H9 (cell line): ENCODE measurements around the gene COPS4. TPM values are rescaled to one million over a fixed set of nuclear protein-coding genes. Genes with fewer than 3 reads are reported as not detected.

Experiments
- DNase-seq: peaks from one replicate; pipeline ENCODE4 v3.0.0-alpha.2; 2017
- H2AFZ ChIP-seq: one replicate; pipeline ENCODE4 v1.6.1; 2013; ENCODE audit warnings: mild to moderate bottlenecking, low read length, control low read depth, moderate library complexity
- H2AK5ac ChIP-seq: 2 replicates; pipeline ENCODE4 v1.6.1; 2013; ENCODE audit warnings: low read length, control low read depth, mixed read lengths; ENCODE audit not compliant: insufficient read length
- H2BK120ac ChIP-seq: one replicate; pipeline ENCODE4 v1.6.1; 2013; ENCODE audit warnings: low read depth, mild to moderate bottlenecking, low read length, control low read depth, inconsistent platforms; ENCODE audit not compliant: poor library complexity, severe bottlenecking
- H2BK12ac ChIP-seq: 2 replicates; pipeline ENCODE4 v1.6.1; 2013; ENCODE audit warnings: low read length, control low read depth, mixed read lengths, low read depth; ENCODE audit not compliant: insufficient read length
- H2BK15ac ChIP-seq: 2 replicates; pipeline ENCODE4 v1.6.1; 2013; ENCODE audit warnings: low read depth, low read length, control low read depth
- H2BK20ac ChIP-seq: one replicate; pipeline ENCODE4 v1.6.1; 2013; ENCODE audit warnings: low read depth, mild to moderate bottlenecking, low read length, control low read depth, inconsistent platforms; ENCODE audit not compliant: poor library complexity, severe bottlenecking
- H2BK5ac ChIP-seq: 2 replicates; pipeline ENCODE4 v1.6.1; 2013; ENCODE audit warnings: low read length, control low read depth, mixed read lengths; ENCODE audit not compliant: insufficient read length
- H3K14ac ChIP-seq: 2 replicates; pipeline ENCODE4 v1.6.1; 2013; ENCODE audit warnings: low read length, control low read depth; ENCODE audit not compliant: insufficient read depth
- H3K18ac ChIP-seq: 2 replicates; pipeline ENCODE4 v1.6.1; 2013; ENCODE audit warnings: low read depth, mild to moderate bottlenecking, mixed read lengths, low read length, control low read depth; ENCODE audit not compliant: insufficient read length
- H3K23ac ChIP-seq: 2 replicates; pipeline ENCODE4 v1.6.1; 2013; ENCODE audit warnings: low read length, control low read depth, mixed read lengths, low read depth; ENCODE audit not compliant: insufficient read length
- H3K23me2 ChIP-seq: 2 replicates; pipeline ENCODE4 v1.6.1; 2013; ENCODE audit warnings: low read depth, mild to moderate bottlenecking, mixed read lengths, low read length, control low read depth; ENCODE audit not compliant: insufficient read length, poor library complexity, severe bottlenecking
- H3K27ac ChIP-seq: 2 replicates; pipeline ENCODE4 v1.5.1; 2013; ENCODE audit warnings: low read length, control low read depth, mixed read lengths, low read depth; ENCODE audit not compliant: insufficient read length
- H3K27me3 ChIP-seq: 2 replicates; pipeline ENCODE4 v1.6.1; 2013; ENCODE audit warnings: low read length, control low read depth, inconsistent platforms; ENCODE audit not compliant: insufficient read depth
- H3K4ac ChIP-seq: 2 replicates; pipeline ENCODE4 v1.6.1; 2013; ENCODE audit warnings: low read depth, mild to moderate bottlenecking, control low read depth, inconsistent platforms, low read length, moderate library complexity
- H3K4me1 ChIP-seq: 2 replicates; pipeline ENCODE4 v1.6.1; 2013; ENCODE audit warnings: low read length, control low read depth, inconsistent platforms; ENCODE audit not compliant: insufficient read depth
- H3K4me2 ChIP-seq: 2 replicates; pipeline ENCODE4 v1.6.1; 2013; ENCODE audit warnings: low read length, control low read depth, mixed read lengths; ENCODE audit not compliant: insufficient read length, insufficient read depth
- H3K56ac ChIP-seq: 2 replicates; pipeline ENCODE4 v1.6.1; 2013; ENCODE audit warnings: low read depth, mild to moderate bottlenecking, mixed read lengths, low read length, control low read depth; ENCODE audit not compliant: insufficient read length
- H3K79me1 ChIP-seq: 2 replicates; pipeline ENCODE4 v1.6.1; 2013; ENCODE audit warnings: low read depth, mild to moderate bottlenecking, moderate library complexity, low read length, control low read depth, inconsistent platforms; ENCODE audit not compliant: insufficient read depth, poor library complexity, severe bottlenecking
- H3K79me2 ChIP-seq: 2 replicates; pipeline ENCODE4 v1.6.1; 2013; ENCODE audit warnings: low read length, control low read depth, inconsistent platforms; ENCODE audit not compliant: insufficient read depth
- H3K9ac ChIP-seq: 2 replicates; pipeline ENCODE4 v1.6.1; 2013; ENCODE audit warnings: low read length, control low read depth, mixed read lengths; ENCODE audit not compliant: insufficient read length; ENCODE audit errors: extremely low read depth
- H3K9me3 ChIP-seq: one replicate; pipeline ENCODE4 v1.6.1; 2013; ENCODE audit warnings: low read depth, low read length, inconsistent platforms; ENCODE audit not compliant: control insufficient read depth
- H3T11ph ChIP-seq: one replicate; pipeline ENCODE4 v1.6.1; 2013; ENCODE audit warnings: mild to moderate bottlenecking, low read length, control low read depth, inconsistent platforms
- H4K20me1 ChIP-seq: one replicate; pipeline ENCODE4 v1.6.1; 2013; ENCODE audit not compliant: control insufficient read depth, insufficient read length, insufficient read depth
- H4K5ac ChIP-seq: 2 replicates; pipeline ENCODE4 v1.6.1; 2013; ENCODE audit warnings: low read depth, mild to moderate bottlenecking, mixed read lengths, low read length, control low read depth; ENCODE audit not compliant: insufficient read length
- H4K8ac ChIP-seq: replicated peaks from 2 replicates; pipeline ENCODE4 v1.6.1; 2013; ENCODE audit warnings: low read length, control low read depth, mixed read lengths, low read depth; ENCODE audit not compliant: insufficient read length
- H4K91ac ChIP-seq: 2 replicates; pipeline ENCODE4 v1.6.1; 2013; ENCODE audit warnings: low read depth, mild to moderate bottlenecking, moderate library complexity, mixed read lengths, low read length, control low read depth; ENCODE audit not compliant: insufficient read length
- H3K27ac Mint-ChIP-seq, 3 experiments: 2 replicates in 2 of 3; 3 replicates in 1 of 3; pipeline ENCODE4 v1.8.0; 2020 to 2021; ENCODE audit warnings: mixed read lengths in 3 of 3, mild to moderate bottlenecking in 1 of 3, moderate library complexity in 1 of 3
- H3K27me3 Mint-ChIP-seq: 2 replicates; pipeline ENCODE4 v1.8.0; 2021; ENCODE audit warnings: low read depth, mild to moderate bottlenecking, moderate library complexity, mixed read lengths
- H3K36me3 Mint-ChIP-seq, 3 experiments: 2 replicates in 2 of 3; 3 replicates in 1 of 3; pipeline ENCODE4 v1.8.0; 2020 to 2021; ENCODE audit warnings: low read depth in 3 of 3, mixed read lengths in 3 of 3; ENCODE audit not compliant: insufficient read depth in 1 of 3
- H3K4me1 Mint-ChIP-seq, 2 experiments: 2 replicates each; pipeline ENCODE4 v1.8.0; 2020; ENCODE audit warnings: mixed read lengths in 2 of 2
- H3K4me3 Mint-ChIP-seq, 2 experiments: 2 replicates in 1 of 2; 3 replicates in 1 of 2; pipeline ENCODE4 v1.8.0; 2020 to 2021; ENCODE audit warnings: mild to moderate bottlenecking in 2 of 2, mixed read lengths in 2 of 2, moderate library complexity in 1 of 2
- H3K9me3 Mint-ChIP-seq, 2 experiments: 2 replicates in 1 of 2; 3 replicates in 1 of 2; pipeline ENCODE4 v1.8.0; 2020; ENCODE audit warnings: mild to moderate bottlenecking in 2 of 2, mixed read lengths in 2 of 2, moderate library complexity in 1 of 2
- CTCF ChIP-seq: fragments of 200-600 bp; sonication (generic); conservative IDR thresholded peaks from 3 replicates; pipeline ENCODE4 v1.8.0; 2021; ENCODE audit warnings: antibody characterized with exemption, mild to moderate bottlenecking
- WGBS: extraction: QIAGEN DNeasy Blood & Tissue Kit; methylation state at CpG from one replicate; pipeline ENCODE4 v1.1.7; 2013; ENCODE audit warnings: missing lambda C conversion rate, low lambda C conversion rate, mixed read lengths; ENCODE audit not compliant: insufficient read length; ENCODE audit errors: extremely low coverage; 5-methylcytosine and 5-hydroxymethylcytosine counted together
- total RNA-seq: library from RNA; stranded (reverse); gene quantifications from 2 replicates; pipeline ENCODE4 v1.2.1, GENCODE V29; 2021

The COPS4 gene
- total RNA-seq, 1 experiment from 2014 or later: 39.9 TPM

- H3K27ac Mint-ChIP-seq: no peak overlapping the region
- no peak for TF ChIP-seq CTCF
- no peak overlapping the region for H2BK15ac ChIP-seq
- H3K36me3 Mint-ChIP-seq: peaks cover 0 to 3% (median 0%) of the 10 kb centered on the region in 3 experiments; a peak in 3 of 7 replicates
- H3K4me2 ChIP-seq: no peak overlapping the region
- no peak overlapping the region for H3K18ac ChIP-seq
- no peaks in the 10 kb centered on the region for H3K27me3 ChIP-seq
- H3T11ph ChIP-seq: no peak overlapping the region
- no peaks in the 10 kb centered on the region for H3K79me2 ChIP-seq
- no peaks in the 10 kb centered on the region for H3K4me1 ChIP-seq
- DNase-seq: no peak
- no peak overlapping the region for H3K4ac ChIP-seq
- no peak overlapping the region for H2BK12ac ChIP-seq
- H3K4me1 Mint-ChIP-seq: no peaks in the 10 kb centered on the region
- H2AFZ ChIP-seq: no peak overlapping the region
- H3K27ac ChIP-seq: no peak overlapping the region
- H3K9me3 ChIP-seq: no peaks in the 10 kb centered on the region
- no peaks in the 10 kb centered on the region for H3K79me1 ChIP-seq
- no CpG with 5 or more reads among the region's 3 CpGs for WGBS
- H3K56ac ChIP-seq: no peak overlapping the region
- no peak overlapping the region for H2BK120ac ChIP-seq
- no peak overlapping the region for H2BK5ac ChIP-seq
- no peak overlapping the region for H4K5ac ChIP-seq
- H3K9me3 Mint-ChIP-seq: peaks cover 13 to 14% of the 10 kb centered on the region in 2 experiments
- no peak overlapping the region for H4K8ac ChIP-seq
- no peak overlapping the region for H3K9ac ChIP-seq
- no peak overlapping the region for H3K4me3 Mint-ChIP-seq
- no peak overlapping the region for H3K14ac ChIP-seq
- H2BK20ac ChIP-seq: no peak overlapping the region
- H3K27me3 Mint-ChIP-seq: peaks cover 4% of the 10 kb centered on the region
- no peak overlapping the region for H2AK5ac ChIP-seq
- H3K23me2 ChIP-seq: no peaks in the 10 kb centered on the region
- no peaks in the 10 kb centered on the region for H4K20me1 ChIP-seq
- H4K91ac ChIP-seq: no peak overlapping the region
- H3K23ac ChIP-seq: no peak overlapping the region
Measured at GRCh38 chr4:83019794-83020494, 15.0 kb upstream of the COPS4 start.
